Right lobe of liver (tissue), 6 donors: ENCODE results near the gene SPOCK1. TPM values are rescaled to one million over a fixed set of nuclear protein-coding genes. Genes with fewer than 3 reads are reported as not detected.

ENCODE experiments used
- ATAC-seq, 4 donors: fragments of 200-7000 bp; cut with Tn5 transposase; one replicate each; pipeline ENCODE4 v1.9.1; 2020; ENCODE audit warnings: mild to moderate bottlenecking in 4 of 4, moderate library complexity in 4 of 4
- DNase-seq, 3 donors: peaks; one replicate each; pipeline ENCODE4 v3.0.0-alpha.2; 2020
- H3K27ac ChIP-seq, 3 donors: fragments of 200-600 bp; one replicate each; pipeline ENCODE4 v1.8.0; 2022
- H3K27me3 ChIP-seq, 2 donors: fragments of 200-600 bp; one replicate each; pipeline ENCODE4 v1.8.0; 2022
- H3K36me3 ChIP-seq, 4 donors: fragments of 200-600 bp; sonication (generic) in 1 of 4; one replicate each; pipeline versions ENCODE4 v1.5.1 to v1.8.0; 2017 to 2022; ENCODE audit warnings: control low read depth in 1 of 4
- H3K4me1 ChIP-seq, 4 donors: fragments of 200-600 bp; sonication (generic) in 1 of 4; one replicate each; pipeline versions ENCODE4 v1.5.1 to v1.8.0; 2017 to 2022; ENCODE audit warnings: control low read depth in 1 of 4
- H3K4me3 ChIP-seq, 3 donors: fragments of 200-600 bp; one replicate each; pipeline ENCODE4 v1.8.0; 2022
- H3K9me3 ChIP-seq, 4 donors: fragments of 200-600 bp; sonication (generic) in 1 of 4; one replicate each; pipeline versions ENCODE4 v1.5.1 to v1.8.0; 2017 to 2022; ENCODE audit warnings: control low read depth in 1 of 4
- CTCF ChIP-seq, 4 donors: fragments of 200-600 bp in 3 of 4; fragments of 450-650 bp in 1 of 4; IDR thresholded peaks; one replicate each; pipeline versions ENCODE4 v1.5.1 to v1.8.0; 2016 to 2022; ENCODE audit warnings: antibody characterized with exemption in 4 of 4, mild to moderate bottlenecking in 2 of 4
- POLR2A ChIP-seq: fragments of 450-650 bp; IDR thresholded peaks from one replicate; pipeline ENCODE4 v1.6.1; 2017; ENCODE audit warnings: antibody characterized with exemption, mild to moderate bottlenecking
- WGBS: methylation state at CpG from one replicate; pipeline ENCODE4 v1.1.6; 2018; ENCODE audit warnings: low coverage, low lambda C conversion rate; ENCODE audit not compliant: insufficient coverage; ENCODE audit errors: missing lambda C conversion rate; 5-methylcytosine and 5-hydroxymethylcytosine counted together
- intact Hi-C, 2 donors: fragments of 100-400 bp; cut with DNase I; formaldehyde crosslinking; loops; one replicate each; pipeline versions ENCODE4 v1.11.2 to v1.14.1; 2022
- total RNA-seq, 6 experiments: library from RNA; depleted of rRNA in 2 of 6; stranded (reverse); fragments of >200 nt in 2 of 6; fragmentation: NEBNext Ultra II Directional in 3 of 6; extraction: Animal tissue kit (Norgen Biotek cat#: 25700) in 3 of 6; gene quantifications; one replicate each; pipeline versions ENCODE4 v1.1.0 to v1.2.4, GENCODE V29; 2016 to 2023
- donor health status: DM: no; HTN: yes; CAD: no.
- donor health status: DM: no; HTN: no; CAD: no.
- donor health status: DM: no; HTN: no; CAD: no.
- donor health status: DM: no; HTN: yes; CAD: no.
- donor health status: DM: no; HTN: yes; CAD: no.

SPOCK1 gene
- total RNA-seq, 6 experiments from 2014 or later, result 0.06 to 0.86 (median 0.15) TPM; not detected in 1

DNA sequence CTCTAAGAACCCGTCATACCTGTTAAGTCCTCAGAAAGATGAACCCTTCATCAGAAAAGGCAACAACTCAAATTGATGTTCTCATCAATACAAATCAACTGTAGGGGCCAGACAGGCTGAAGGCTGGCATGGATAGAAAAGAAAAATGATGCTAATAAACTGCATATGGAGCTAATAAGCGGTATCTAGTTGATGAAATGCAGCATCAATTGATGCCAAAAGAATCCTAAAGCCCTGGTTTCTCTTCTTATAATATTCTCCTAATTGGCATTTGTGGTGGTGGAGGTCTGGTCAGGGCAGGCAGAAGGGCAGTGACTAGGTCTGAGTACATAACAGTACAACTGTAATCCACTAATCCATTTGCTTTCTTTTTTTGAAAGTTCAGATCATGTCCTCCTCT is 322.5 kb downstream of the SPOCK1 start:
- ATAC-seq, result no peak

DNA sequence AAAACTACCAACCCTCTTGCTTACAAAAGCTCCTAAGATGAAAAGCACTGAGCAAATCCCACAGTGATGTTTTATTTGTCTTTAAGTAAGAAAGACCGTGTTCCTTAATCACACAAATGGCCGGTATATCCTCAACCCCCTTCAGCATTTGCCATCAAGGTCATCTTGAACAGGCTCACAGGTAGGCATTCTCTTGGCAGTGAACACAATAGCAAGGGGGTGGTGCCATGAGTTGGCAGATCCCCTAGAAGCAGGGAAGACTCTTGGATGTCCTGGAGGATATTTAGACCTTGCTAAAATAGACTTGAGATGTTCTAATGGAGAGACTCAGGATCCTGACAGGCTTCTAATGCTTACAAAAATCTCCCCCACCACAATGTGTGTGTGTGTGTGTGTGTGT is 323.0 kb downstream of the SPOCK1 start:
- no peaks in the 10 kb centered on the region for H3K27me3 ChIP-seq
- no peak overlapping the region for H3K27ac ChIP-seq
- H3K4me3 ChIP-seq, result no peak overlapping the region
- DNase-seq, result no peak
- H3K9me3 ChIP-seq, result no peaks in the 10 kb centered on the region
- TF ChIP-seq CTCF (IDR thresholded peaks at IDR 0.05) (no peak), POLR2A (no peak)
- no peak for ATAC-seq
- no peaks in the 10 kb centered on the region for H3K36me3 ChIP-seq
- no peaks in the 10 kb centered on the region for H3K4me1 ChIP-seq
- 92% methylated on average over 2 of the region's 2 CpGs for WGBS
- intact Hi-C loops, result no loop called here

More for the DNA sequence above, 322.5 kb downstream of the SPOCK1 start:
- intact Hi-C loops, result no loop called here
- Histone ChIP-seq H3K4me1 (no peaks in the 10 kb centered on the region), H3K4me3 (no peak overlapping the region), H3K9me3 (no peaks in the 10 kb centered on the region), H3K27me3 (no peaks in the 10 kb centered on the region), H3K36me3 (no peaks in the 10 kb centered on the region), H3K27ac (no peak overlapping the region)
- no peak for TF ChIP-seq CTCF (IDR thresholded peaks at IDR 0.05)
- no peak for TF ChIP-seq POLR2A
- DNase-seq, result no peak
- 36% methylated on average over 2 of the region's 2 CpGs for WGBS

DNA sequence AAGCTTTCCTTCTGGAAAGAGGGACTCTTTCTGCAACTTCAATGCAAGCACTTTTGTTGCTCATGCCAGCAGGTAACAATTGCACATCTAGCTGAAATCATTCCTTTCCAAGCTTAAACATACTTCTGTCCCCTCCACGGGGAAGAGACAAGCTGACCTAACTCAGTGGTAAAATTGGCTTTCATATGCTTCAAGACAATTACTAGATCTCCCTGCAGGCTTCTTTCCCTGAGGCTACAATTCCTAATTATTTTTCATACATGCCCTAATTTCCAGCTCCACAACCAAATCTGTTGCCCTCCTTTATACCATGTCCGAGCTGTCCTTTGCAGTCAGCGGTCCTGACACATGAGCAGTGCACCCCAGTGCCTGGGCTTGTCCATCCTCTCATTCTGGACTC is 324.9 kb downstream of the SPOCK1 start:
- H3K4me1 ChIP-seq, result no peaks in the 10 kb centered on the region
- 46% methylated on average over 3 of the region's 3 CpGs for WGBS
- no peaks in the 10 kb centered on the region for H3K9me3 ChIP-seq
- H3K4me3 ChIP-seq, result no peak overlapping the region
- H3K27me3 ChIP-seq, result no peaks in the 10 kb centered on the region
- H3K36me3 ChIP-seq, result no peaks in the 10 kb centered on the region
- no peak for DNase-seq
- H3K27ac ChIP-seq, result no peak overlapping the region
- no peak for TF ChIP-seq CTCF (IDR thresholded peaks at IDR 0.05)
- no peak for TF ChIP-seq POLR2A
- intact Hi-C loops, result no loop called here
- ATAC-seq, result no peak

DNA sequence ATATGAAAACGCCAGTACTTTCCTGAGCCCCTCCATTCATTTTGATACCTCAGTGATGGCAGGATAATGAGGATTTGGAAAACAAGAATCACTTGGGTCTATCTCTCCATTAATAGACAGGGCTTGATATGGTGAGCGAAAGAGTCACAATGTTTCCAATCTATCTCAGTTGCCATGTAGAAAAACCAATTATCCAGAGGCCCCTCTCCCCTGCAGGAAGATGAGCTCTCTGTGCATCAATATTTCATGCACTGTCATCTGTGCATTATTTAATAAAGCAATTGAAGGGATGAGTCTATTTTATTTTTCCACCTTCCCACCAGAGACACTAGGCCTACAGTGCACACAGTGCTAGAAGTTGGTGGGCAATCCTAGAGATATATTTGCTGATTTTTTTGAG is 326.9 kb downstream of the SPOCK1 start:
- Histone ChIP-seq H3K4me1 (no peaks in the 10 kb centered on the region), H3K27me3 (no peaks in the 10 kb centered on the region), H3K9me3 (no peaks in the 10 kb centered on the region), H3K27ac (no peak overlapping the region), H3K36me3 (no peaks in the 10 kb centered on the region), H3K4me3 (no peak overlapping the region)
- TF ChIP-seq CTCF (IDR thresholded peaks at IDR 0.05) (no peak), POLR2A (no peak)
- ATAC-seq (no peak), DNase-seq (no peak)
- WGBS, result 60% methylated on average over 2 of the region's 2 CpGs
- intact Hi-C loops, result no loop called here

DNA sequence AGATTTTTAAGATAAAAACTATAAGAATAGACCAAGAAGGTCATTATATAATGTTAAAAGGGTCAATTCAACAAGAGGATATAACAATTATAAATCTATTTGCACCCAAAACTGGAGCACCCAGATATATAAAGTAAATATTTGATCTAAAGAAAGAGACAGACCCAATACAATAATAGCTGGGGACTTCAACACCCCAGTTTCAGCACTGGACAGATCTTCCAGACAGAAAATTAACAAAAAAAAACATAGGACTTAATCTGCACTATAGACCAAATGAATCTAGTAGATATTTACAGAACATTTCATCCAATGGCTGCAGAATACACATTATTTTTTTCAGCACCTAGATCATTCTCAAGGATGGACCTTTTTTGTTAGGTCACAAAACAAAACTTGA is 331.9 kb downstream of the SPOCK1 start:
- Histone ChIP-seq H3K36me3 (no peaks in the 10 kb centered on the region), H3K27ac (no peak overlapping the region), H3K27me3 (no peaks in the 10 kb centered on the region), H3K9me3 (no peaks in the 10 kb centered on the region), H3K4me1 (no peaks in the 10 kb centered on the region), H3K4me3 (no peak overlapping the region)
- DNase-seq (no peak), ATAC-seq (no peak)
- intact Hi-C loops, result no loop called here
- TF ChIP-seq CTCF (IDR thresholded peaks at IDR 0.05) (no peak), POLR2A (no peak)
